NCI-H345 treated with DMSO at 0.1 percent for 48 hours (cell line): ENCODE data around the gene ZNF354C.

Experiments
- DNase-seq: peaks from one replicate; lab custom pipeline; 2025; ENCODE audit not compliant: unreplicated experiment; lab: John Stamatoyannopoulos, UW

Gene ZNF354C

DNA sequence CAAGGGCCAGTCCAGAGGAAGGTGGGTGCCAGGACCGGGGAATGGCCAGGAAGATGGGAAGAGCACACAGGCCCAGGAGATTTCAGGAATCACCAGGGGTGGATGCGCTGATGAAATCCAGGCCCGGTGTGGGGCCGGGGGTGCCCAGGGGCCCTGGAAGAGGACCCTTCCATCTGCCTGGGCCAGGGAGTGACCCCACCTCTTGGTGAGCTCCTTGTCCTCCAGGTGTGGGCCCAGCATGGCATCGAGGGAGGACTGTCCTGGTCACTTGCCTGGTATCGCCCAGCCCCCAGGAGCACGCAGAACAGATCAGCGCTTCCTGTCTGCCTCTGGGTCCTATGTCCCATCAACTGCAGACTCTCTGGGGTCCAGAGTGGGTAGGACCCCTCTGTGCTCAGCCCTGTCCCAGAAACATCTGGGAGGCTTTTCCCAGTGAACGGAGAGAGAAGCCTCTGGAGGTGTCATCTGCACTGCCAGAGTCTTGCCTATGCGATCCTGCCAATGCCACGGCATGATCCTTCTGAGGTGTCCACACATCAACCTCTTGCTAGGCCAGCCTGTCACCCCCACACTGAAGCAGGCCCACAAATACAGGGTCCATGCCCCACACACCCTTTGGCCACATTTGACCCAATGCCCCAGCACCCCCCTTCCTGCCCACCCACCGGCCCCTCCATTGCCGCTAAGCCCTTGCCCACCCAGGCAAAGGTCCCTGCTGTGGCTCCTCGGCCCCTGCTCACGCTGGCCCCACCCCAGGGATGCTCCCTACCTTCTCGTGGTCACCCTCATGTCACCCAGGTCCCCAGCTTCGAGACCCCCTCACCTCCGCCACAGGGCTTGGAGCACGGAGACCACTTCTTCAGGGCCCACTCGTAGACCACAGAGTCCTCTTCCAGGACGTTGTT is 67.2 kb downstream of the ZNF354C start:
- DNase-seq: no peak

DNA sequence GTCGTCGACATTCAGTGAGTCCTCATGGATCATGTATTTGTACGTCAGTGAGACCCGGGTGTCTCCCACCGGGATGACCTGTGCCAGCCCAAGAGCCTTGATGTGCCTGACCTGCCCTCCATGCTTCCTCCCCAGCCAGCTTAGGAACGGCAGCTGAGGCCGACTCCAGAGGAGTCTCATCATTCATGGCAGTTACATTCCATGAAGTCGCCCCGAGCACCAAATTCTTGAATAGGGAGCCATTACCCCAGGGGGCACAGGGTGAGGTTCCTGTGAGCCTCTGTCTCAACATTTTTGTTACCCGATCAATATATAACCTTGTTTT is 67.8 kb downstream of the ZNF354C start:
- DNase-seq: no peak

- DNase-seq: no peak
Measured at GRCh38 chr5:179128976-179129375, 68.8 kb downstream of the ZNF354C start.

DNA sequence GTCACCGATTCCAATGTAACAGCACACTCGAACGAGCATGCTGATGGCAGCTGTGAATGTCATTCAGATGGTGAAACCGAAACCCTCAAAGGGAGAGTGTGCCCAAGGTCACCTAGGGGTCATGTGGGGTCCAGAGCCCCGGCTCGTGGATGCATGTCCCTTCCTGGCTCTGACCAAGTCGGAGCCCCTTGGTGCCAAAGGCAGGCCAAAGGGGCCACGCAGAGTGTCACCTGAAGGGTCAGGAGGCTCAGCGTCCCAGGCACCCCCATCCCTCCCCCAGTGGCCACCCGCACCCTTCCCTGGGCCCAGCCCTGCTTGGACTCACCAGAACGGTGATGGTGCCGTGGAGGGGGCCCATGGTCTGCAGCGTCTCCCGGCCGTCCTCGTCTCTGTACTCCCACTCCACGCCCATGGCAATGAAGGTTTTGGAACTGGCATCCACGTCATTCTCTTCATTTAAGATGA is 69.5 kb downstream of the ZNF354C start:
- no peak for DNase-seq

- no peak for DNase-seq
Measured at GRCh38 chr5:179130101-179130681, 70.0 kb downstream of the ZNF354C start.

DNA sequence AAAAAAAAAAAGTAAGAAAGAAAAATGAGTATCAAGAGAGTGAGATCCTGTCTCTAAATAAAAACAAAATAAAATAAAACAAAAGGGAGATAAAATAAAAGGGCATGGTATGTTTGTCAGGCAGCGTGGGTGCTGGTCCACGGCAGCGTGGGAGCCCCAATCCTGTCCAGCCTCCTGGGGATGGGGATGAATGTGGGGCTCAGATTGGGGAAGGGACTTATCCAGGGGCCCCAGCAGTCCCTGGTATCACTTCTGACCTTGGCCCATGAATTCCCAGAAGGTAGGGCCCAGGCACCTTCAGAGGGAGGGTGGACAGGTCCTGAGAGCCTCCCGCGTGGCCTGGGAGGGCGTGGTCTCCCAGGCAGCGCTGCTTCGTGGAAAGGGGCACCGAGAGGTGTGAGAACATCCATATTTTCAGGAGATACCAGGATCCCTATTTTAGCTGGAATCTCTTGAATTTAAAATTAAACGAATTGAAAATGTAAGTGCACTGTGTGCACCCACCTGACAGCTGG is 71.2 kb downstream of the ZNF354C start:
- no peak for DNase-seq

DNA sequence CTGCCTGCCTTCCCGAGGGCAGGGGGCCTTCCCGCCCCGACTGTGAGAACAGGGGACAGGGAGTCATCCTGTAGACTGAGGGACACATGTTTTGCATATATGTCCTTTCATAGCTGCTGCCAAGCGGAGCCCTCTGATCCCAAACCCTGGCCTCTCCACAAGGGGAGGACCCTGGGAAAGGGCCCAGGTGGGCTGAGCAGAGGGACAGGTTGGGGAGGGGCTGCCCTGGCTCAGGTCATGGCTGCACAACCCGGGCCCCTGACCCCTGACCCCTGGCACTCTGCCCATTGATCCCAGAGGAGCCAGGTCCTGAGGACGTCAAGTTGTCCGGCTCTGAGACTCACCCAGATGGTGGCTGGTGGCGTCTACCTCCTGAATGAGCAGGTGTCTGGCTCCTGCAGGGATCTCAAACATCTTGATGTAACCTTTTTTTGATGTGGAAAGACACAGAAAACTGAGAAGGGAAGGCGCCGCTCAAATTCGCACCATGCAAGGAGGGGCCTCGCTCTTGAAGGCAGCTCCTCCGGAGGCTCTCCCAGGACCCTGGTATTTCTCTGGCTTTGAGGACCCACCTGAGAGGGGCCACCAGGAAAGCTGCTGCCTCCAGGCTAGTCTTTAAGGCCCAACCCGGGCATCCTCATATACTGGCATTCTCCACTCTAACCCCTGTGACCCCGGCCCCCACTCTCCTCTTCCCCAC is 71.9 kb downstream of the ZNF354C start:
- DNase-seq: no peak

DNA sequence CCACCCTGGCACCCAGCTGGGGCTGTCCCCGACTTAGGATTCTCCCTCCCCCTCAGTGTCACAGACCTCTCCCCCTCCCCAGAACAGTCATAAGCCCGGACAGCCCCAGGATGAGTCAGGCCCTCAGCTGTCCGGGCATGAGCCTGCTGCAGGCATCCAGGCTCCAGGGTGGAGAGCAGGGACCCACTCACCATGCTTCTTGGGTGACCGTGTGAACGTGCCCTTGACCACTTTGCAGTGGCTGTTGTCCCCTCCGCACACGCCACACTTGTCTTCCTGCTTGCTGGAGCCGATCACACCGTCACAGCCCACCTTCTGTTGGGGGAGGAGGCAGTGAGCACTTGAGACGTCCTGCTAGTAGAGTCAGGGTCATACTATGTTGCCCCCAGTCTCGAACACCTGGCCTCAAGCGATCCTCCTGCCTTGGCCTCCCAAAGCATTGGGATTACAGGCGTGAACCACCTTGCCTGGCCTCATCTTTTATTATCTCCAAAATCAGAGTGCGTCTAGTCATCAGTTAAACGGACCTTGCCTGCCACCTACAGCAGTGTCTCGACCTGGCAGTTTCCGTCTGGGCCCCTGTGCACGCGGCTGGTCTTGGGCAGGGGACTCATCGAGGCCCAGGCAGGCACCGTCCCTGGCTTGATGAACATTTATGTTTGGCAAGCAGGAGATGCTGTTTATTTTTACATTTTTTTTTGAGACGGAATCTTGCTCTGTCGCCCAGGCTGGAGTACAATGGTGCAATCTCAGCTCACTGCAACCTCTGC is 72.6 kb downstream of the ZNF354C start:
- DNase-seq: no peak
